ENCODE results near the gene FADS3.

Gene FADS3

DNA sequence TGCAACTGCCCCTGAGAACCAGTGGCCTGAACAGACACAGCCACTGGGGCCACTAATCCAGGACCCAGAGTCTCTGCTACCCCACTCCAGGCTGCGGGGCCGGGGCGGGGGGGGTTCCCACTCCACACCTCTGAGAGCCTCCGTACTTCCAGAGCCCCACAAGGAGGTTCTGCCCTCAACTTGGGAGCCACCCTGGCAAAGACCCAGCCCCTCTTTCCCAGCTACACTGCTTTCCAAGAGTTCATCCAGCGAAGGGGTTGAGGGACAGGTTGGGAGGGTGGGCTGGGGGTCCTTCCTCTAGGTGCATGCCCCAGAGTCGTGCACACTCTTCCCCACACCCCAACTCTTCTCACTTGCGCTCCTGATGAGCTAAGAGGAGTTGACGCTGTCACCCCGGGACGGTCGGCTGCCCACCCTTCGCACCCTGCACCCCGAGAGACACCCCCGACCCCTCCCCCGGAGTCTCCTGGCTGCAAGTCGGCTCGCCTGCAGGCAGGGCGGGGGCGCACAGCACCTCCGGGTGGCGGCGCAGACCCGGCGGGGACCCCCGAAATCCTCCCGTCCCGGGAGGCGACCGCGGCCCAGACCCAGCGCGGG is 25.5 kb upstream of the FADS3 start:
- H3K9me3 ChIP-seq (ENCODE audit: severe bottlenecking): no peaks in the 10 kb centered on the region
- no peaks in the 10 kb centered on the region for H3K36me3 ChIP-seq
- H3K27ac ChIP-seq: no peak overlapping the region
- H3K27me3 ChIP-seq (ENCODE audit: insufficient read depth, low read depth, severe bottlenecking): no peaks in the 10 kb centered on the region
- DNase-seq: no peak
- H3K4me3 ChIP-seq (ENCODE audit: low read depth, low read length): peak overlapping the region; percentile 42
- TF ChIP-seq, protein P1, sequence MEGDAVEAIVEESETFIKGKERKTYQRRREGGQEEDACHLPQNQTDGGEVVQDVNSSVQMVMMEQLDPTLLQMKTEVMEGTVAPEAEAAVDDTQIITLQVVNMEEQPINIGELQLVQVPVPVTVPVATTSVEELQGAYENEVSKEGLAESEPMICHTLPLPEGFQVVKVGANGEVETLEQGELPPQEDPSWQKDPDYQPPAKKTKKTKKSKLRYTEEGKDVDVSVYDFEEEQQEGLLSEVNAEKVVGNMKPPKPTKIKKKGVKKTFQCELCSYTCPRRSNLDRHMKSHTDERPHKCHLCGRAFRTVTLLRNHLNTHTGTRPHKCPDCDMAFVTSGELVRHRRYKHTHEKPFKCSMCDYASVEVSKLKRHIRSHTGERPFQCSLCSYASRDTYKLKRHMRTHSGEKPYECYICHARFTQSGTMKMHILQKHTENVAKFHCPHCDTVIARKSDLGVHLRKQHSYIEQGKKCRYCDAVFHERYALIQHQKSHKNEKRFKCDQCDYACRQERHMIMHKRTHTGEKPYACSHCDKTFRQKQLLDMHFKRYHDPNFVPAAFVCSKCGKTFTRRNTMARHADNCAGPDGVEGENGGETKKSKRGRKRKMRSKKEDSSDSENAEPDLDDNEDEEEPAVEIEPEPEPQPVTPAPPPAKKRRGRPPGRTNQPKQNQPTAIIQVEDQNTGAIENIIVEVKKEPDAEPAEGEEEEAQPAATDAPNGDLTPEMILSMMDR (IDR thresholded peaks at IDR 0.05; ENCODE audit: low read depth, low read length): no peak

GRCh38 chr11:61914471-61915171 is 23.3 kb upstream of the FADS3 start:
- Histone ChIP-seq H3K4me3 (ENCODE audit: low read depth, low read length) (no peak overlapping the region), H3K27ac (no peak overlapping the region), H3K9me3 (ENCODE audit: severe bottlenecking) (no peaks in the 10 kb centered on the region), H3K36me3 (no peaks in the 10 kb centered on the region), H3K27me3 (ENCODE audit: insufficient read depth, low read depth, severe bottlenecking) (no peaks in the 10 kb centered on the region)
- TF ChIP-seq, protein P1 (IDR thresholded peaks at IDR 0.05; ENCODE audit: low read depth, low read length): no peak
- no peak for DNase-seq

DNA sequence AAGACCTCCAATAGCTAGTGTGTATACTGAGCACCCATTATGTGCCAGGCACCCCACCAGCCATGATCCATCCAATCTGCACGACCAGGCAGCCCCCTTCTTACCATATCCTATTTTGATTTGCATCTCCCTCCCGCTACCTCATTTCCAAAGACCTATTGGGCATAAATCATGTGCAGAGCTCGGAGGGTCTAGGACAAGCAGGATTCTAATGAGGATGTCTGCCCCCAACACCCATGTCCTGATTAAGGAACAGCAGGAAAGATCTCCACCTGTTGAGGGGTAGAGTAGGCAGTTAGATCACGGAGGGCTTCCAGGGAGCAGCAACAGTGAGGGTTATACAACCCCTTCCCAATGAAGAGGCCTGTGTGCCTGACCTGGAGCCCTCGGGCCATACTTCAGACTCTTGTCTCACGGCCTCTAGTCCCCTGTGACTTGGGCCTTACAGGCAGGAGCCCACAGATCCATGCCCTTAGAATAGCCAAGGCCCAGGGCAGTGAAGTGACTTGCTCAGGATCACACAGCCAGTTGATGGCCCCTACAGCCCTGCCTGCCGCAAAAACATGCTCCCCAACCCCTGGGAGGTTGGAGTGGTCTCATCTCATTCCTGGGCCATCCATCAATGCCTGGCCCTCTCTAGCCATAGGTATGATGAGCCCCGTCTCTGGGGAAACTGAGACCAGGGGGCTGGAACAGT is 22.5 kb upstream of the FADS3 start:
- Histone ChIP-seq H3K27me3 (ENCODE audit: insufficient read depth, low read depth, severe bottlenecking) (no peaks in the 10 kb centered on the region), H3K27ac (no peak overlapping the region), H3K4me3 (ENCODE audit: low read depth, low read length) (no peak overlapping the region), H3K36me3 (no peaks in the 10 kb centered on the region), H3K9me3 (ENCODE audit: severe bottlenecking) (no peaks in the 10 kb centered on the region)
- no peak for DNase-seq
- TF ChIP-seq, protein P1 (IDR thresholded peaks at IDR 0.05; ENCODE audit: low read depth, low read length): no peak

DNA sequence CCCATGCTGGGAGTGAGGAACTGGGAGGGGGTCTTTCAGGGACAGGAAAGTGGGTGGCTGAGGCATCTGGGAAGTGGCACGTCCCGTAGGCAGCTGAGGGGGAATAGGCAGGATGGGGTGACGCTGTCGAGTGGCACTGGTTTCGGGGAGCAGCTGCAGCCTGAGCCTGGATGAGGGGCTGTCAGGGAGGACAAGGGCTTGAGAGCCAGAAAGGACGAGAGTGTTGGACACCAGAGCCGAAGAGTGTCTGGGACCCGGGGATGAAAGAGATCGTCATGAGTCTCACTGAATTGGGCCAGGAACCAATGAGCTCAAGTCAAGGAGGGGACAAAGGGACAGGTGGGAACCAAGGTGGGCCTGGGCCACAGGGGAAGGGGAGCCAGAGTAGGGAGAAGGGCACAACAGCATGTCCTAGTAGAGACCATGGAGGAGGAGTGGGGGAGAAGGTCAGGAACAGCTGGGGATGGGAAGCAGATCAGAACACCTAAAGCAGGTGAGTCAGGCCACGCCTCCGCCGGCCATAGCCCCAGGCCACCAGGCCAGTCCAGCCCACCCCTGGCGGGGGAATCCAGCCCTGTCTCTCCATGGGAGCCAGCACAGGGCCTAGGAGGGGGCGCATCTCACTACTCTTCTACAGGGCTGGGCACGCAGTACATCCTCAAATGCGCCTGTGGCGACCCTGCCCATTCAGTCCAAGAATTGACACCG is 21.8 kb upstream of the FADS3 start:
- TF ChIP-seq, protein P1 (IDR thresholded peaks at IDR 0.05; ENCODE audit: low read depth, low read length): no peak
- DNase-seq: no peak
- Histone ChIP-seq H3K9me3 (ENCODE audit: severe bottlenecking) (no peaks in the 10 kb centered on the region), H3K27me3 (ENCODE audit: insufficient read depth, low read depth, severe bottlenecking) (no peaks in the 10 kb centered on the region), H3K36me3 (no peaks in the 10 kb centered on the region), H3K27ac (no peak overlapping the region), H3K4me3 (ENCODE audit: low read depth, low read length) (no peak overlapping the region)

DNA sequence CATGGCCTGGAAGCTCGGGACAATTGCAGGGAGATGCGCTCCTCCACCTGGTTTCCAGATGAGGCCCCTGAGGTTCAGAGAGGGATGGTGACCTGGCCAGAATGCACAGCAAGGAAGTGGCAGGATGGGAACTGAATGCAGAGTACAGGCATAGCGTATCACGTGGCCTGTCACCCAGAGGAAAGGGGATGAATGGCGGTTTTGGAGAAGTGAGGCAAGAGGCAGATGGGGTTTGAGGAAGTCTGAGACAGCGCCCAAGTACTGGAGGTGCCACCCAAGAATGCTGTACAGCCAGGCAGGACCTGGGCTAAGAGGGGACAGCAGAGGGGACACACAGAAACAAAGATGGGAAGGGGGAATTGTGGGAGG is 21.2 kb upstream of the FADS3 start:
- DNase-seq: no peak
- Histone ChIP-seq H3K27me3 (ENCODE audit: insufficient read depth, low read depth, severe bottlenecking) (no peaks in the 10 kb centered on the region), H3K27ac (no peak overlapping the region), H3K36me3 (no peaks in the 10 kb centered on the region), H3K9me3 (ENCODE audit: severe bottlenecking) (no peaks in the 10 kb centered on the region), H3K4me3 (ENCODE audit: low read depth, low read length) (no peak overlapping the region)
- TF ChIP-seq, protein P1 (IDR thresholded peaks at IDR 0.05; ENCODE audit: low read depth, low read length): no peak

Measured in WERI-Rb-1 (cell line).